ENCODE data around the gene TMEM120B.
A peak's percentile ranks its signal among the peaks of the same experiment; 100 is the strongest.

TMEM120B gene

DNA sequence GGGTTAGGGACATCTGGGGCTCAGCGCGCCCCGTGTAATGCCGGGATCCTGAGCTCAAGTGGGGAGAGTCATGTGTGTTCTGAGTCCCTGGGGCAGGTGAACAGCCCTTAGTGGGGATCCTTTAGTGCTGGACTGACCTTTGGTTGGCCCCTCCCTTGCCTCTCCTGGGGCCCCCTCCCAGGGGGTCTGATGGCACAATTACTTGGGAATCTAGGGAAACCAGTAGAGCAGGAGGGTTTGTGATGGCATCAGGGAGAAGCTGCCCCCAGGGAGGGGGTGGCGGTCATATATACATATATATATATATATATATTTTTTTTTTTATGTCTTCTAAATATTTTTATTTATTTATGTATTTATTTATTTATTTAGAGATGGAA lies 43.0 kb upstream of the TMEM120B start, which contains the start of gene MORN3:
TSS of gene MORN3 (minus strand) at position 134 of the 380 bp plus-strand sequence. CDS start 171 bp downstream, outside the sequence.
- Histone ChIP-seq H3K36me3 (ENCODE audit: insufficient read depth, low read length) (no peaks in the 10 kb centered on the region), H3K9me3 (ENCODE audit: insufficient read depth, low read length, severe bottlenecking) (no peaks in the 10 kb centered on the region), H4K20me1 (ENCODE audit: insufficient read depth, low read length) (no peaks in the 10 kb centered on the region), H3K27ac (ENCODE audit: low read length) (0 out of 2 replicates have a peak within 1 kb of the TSS, but pooled peaks have one; percentile 33), H3K4me3 (ENCODE audit: low read depth in 1 of 2, low read length in 2 of 2) (no peak within 1 kb of the TSS), H2AFZ (ENCODE audit: low read depth, low read length) (no peak within 1 kb of the TSS), H3K27me3 (ENCODE audit: insufficient read depth, low read length, poor library complexity) (no peaks in the 10 kb centered on the region), H3K4me2 (ENCODE audit: insufficient read depth, low read length) (no peak within 1 kb of the TSS), H3K79me2 (ENCODE audit: insufficient read depth, low read length) (0 out of 2 replicates have a peak, but pooled peaks cover 5% of the 10 kb centered on the region), H3K9ac (ENCODE audit: low read depth, low read length) (no peak within 1 kb of the TSS; the same call in 1 of the 2 replicates), H3K4me1 (ENCODE audit: insufficient read depth, low read length) (peaks cover 28% of the 10 kb centered on the region)
- TF ChIP-seq EZH2 (IDR thresholded peaks at IDR 0.05; ENCODE audit: borderline replicate concordance, low read depth, low read length, severe bottlenecking) = no peak
- TF ChIP-seq, protein P1, sequence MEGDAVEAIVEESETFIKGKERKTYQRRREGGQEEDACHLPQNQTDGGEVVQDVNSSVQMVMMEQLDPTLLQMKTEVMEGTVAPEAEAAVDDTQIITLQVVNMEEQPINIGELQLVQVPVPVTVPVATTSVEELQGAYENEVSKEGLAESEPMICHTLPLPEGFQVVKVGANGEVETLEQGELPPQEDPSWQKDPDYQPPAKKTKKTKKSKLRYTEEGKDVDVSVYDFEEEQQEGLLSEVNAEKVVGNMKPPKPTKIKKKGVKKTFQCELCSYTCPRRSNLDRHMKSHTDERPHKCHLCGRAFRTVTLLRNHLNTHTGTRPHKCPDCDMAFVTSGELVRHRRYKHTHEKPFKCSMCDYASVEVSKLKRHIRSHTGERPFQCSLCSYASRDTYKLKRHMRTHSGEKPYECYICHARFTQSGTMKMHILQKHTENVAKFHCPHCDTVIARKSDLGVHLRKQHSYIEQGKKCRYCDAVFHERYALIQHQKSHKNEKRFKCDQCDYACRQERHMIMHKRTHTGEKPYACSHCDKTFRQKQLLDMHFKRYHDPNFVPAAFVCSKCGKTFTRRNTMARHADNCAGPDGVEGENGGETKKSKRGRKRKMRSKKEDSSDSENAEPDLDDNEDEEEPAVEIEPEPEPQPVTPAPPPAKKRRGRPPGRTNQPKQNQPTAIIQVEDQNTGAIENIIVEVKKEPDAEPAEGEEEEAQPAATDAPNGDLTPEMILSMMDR (IDR thresholded peaks at IDR 0.05; ENCODE audit: borderline replicate concordance, extremely low read depth, low read length, poor library complexity, severe bottlenecking) = no peak
- no peak for ATAC-seq (ENCODE audit: insufficient read depth, low read depth)
- no peak for DNase-seq

DNA sequence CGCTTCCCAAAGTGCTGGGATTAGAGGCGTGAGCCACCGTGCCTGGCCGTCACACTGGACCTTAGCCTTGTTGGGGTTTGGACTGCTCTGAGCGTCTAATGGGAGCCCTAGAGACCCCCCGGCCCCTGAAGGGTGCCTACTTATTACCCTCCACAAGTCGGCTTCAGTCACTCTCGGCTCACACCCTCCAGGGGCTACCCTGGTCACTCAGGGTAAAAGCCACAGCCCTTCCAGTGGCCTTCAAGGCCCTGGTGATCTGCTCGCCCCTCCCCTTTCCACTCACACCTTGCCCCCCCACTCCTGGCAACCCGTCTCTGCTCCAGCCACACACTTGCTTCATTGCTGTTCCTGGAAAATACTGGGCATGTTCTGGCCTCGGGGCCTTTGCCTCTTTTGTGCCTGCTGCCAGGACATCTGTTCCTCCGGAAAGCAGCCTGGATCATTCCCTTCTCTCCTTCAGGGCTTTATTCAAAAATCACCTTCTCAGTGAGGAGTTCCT lies 39.5 kb upstream of the TMEM120B start:
- Histone ChIP-seq H4K20me1 (ENCODE audit: insufficient read depth, low read length) (no peaks in the 10 kb centered on the region), H3K4me1 (ENCODE audit: insufficient read depth, low read length) (peaks cover 20% of the 10 kb centered on the region), H3K27ac (ENCODE audit: low read length) (peak overlapping the region; percentile 71), H3K27me3 (ENCODE audit: insufficient read depth, low read length, poor library complexity) (no peaks in the 10 kb centered on the region), H3K9ac (ENCODE audit: low read depth, low read length) (peak overlapping the region; percentile 49), H3K9me3 (ENCODE audit: insufficient read depth, low read length, severe bottlenecking) (no peaks in the 10 kb centered on the region), H3K36me3 (ENCODE audit: insufficient read depth, low read length) (no peaks in the 10 kb centered on the region), H3K4me3 (ENCODE audit: low read depth in 1 of 2, low read length in 2 of 2) (peak overlapping the region in 1 of 2 experiments; percentile 67; a peak in 3 of 4 replicates), H2AFZ (ENCODE audit: low read depth, low read length) (peak overlapping the region; percentile 73), H3K79me2 (ENCODE audit: insufficient read depth, low read length) (no peaks in the 10 kb centered on the region), H3K4me2 (ENCODE audit: insufficient read depth, low read length) (peak overlapping the region; percentile 81)
- DNase-seq (no peak), ATAC-seq (ENCODE audit: insufficient read depth, low read depth) (no peak)
- TF ChIP-seq, protein P1 (IDR thresholded peaks at IDR 0.05; ENCODE audit: borderline replicate concordance, extremely low read depth, low read length, poor library complexity, severe bottlenecking) = no peak
- TF ChIP-seq EZH2 (IDR thresholded peaks at IDR 0.05; ENCODE audit: borderline replicate concordance, low read depth, low read length, severe bottlenecking) = no peak

DNA sequence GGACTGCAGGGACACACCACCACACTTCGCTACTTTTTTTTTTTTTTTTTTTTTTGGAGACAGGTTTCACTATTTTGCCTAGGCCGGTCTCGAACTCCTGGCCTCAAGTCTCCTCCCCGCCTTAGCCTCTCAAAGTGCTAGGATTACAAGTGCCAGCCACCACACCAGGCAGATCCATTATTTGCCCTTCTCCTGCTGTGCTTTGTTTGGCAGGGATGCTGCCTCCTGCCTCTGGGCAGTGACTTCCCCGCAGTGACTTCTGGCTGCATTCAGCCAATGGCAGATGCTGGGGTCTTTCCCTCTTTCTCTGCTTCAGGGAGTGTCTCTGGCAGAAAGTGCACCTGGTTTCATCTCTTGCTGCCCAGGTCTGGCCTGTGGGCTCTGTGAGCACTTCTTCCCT lies 36.4 kb upstream of the TMEM120B start:
- no peak overlapping the region for H3K27ac ChIP-seq (ENCODE audit: low read length)
- no peaks in the 10 kb centered on the region for H3K79me2 ChIP-seq (ENCODE audit: insufficient read depth, low read length)
- H3K4me2 ChIP-seq (ENCODE audit: insufficient read depth, low read length) = no peak overlapping the region
- no peaks in the 10 kb centered on the region for H4K20me1 ChIP-seq (ENCODE audit: insufficient read depth, low read length)
- H3K27me3 ChIP-seq (ENCODE audit: insufficient read depth, low read length, poor library complexity) = no peaks in the 10 kb centered on the region
- H3K36me3 ChIP-seq (ENCODE audit: insufficient read depth, low read length) = no peaks in the 10 kb centered on the region
- H3K4me1 ChIP-seq (ENCODE audit: insufficient read depth, low read length) = peaks cover 20% of the 10 kb centered on the region
- H3K4me3 ChIP-seq (ENCODE audit: low read depth in 1 of 2, low read length in 2 of 2) = no peak overlapping the region
- no peak overlapping the region for H2AFZ ChIP-seq (ENCODE audit: low read depth, low read length)
- no peak overlapping the region for H3K9ac ChIP-seq (ENCODE audit: low read depth, low read length)
- DNase-seq (no peak), ATAC-seq (ENCODE audit: insufficient read depth, low read depth) (no peak)
- H3K9me3 ChIP-seq (ENCODE audit: insufficient read depth, low read length, severe bottlenecking) = no peaks in the 10 kb centered on the region
- no peak for TF ChIP-seq EZH2 (IDR thresholded peaks at IDR 0.05; ENCODE audit: borderline replicate concordance, low read depth, low read length, severe bottlenecking)
- TF ChIP-seq, protein P1 (IDR thresholded peaks at IDR 0.05; ENCODE audit: borderline replicate concordance, extremely low read depth, low read length, poor library complexity, severe bottlenecking) = no peak

Data from DND-41 (cell line).